GM12892 (cell line): ENCODE results near the gene CRYBA2.

ENCODE experiments used
- POLR2A ChIP-seq: IDR thresholded peaks from 2 replicates; pipeline ENCODE4 v1.6.1; 2011; ENCODE audit warnings: low read depth, low read length, control low read depth
- POLR2AphosphoS5 ChIP-seq: IDR thresholded peaks from 2 replicates; pipeline ENCODE4 v1.6.1; 2011; ENCODE audit warnings: low read depth, low read length, control low read depth
- TAF1 ChIP-seq: IDR thresholded peaks from 2 replicates; pipeline ENCODE4 v1.6.1; 2011; ENCODE audit warnings: low read depth, mild to moderate bottlenecking, control low read depth, low read length, borderline replicate concordance

GRCh38 chr2:218961651-218962570 lies 31.3 kb downstream of the CRYBA2 start:
- TF ChIP-seq POLR2AphosphoS5 (no peak), POLR2A (no peak), TAF1 (no peak)
